NT2/D1 (cell line): Measurements from ENCODE around the gene ATP4B.

Experiments
- SUZ12 ChIP-seq: IDR thresholded peaks from 2 replicates; pipeline ENCODE4 v1.6.1; 2011; ENCODE audit not compliant: insufficient read length, insufficient read depth; ENCODE audit errors: extremely low read depth
- YY1 ChIP-seq: IDR thresholded peaks from 2 replicates; pipeline ENCODE4 v1.6.1; 2011; ENCODE audit not compliant: insufficient read length, insufficient read depth
- ZNF274 ChIP-seq: IDR thresholded peaks from 2 replicates; pipeline ENCODE4 v1.6.1; 2011; ENCODE audit warnings: mild to moderate bottlenecking, low read depth, low read length

DNA sequence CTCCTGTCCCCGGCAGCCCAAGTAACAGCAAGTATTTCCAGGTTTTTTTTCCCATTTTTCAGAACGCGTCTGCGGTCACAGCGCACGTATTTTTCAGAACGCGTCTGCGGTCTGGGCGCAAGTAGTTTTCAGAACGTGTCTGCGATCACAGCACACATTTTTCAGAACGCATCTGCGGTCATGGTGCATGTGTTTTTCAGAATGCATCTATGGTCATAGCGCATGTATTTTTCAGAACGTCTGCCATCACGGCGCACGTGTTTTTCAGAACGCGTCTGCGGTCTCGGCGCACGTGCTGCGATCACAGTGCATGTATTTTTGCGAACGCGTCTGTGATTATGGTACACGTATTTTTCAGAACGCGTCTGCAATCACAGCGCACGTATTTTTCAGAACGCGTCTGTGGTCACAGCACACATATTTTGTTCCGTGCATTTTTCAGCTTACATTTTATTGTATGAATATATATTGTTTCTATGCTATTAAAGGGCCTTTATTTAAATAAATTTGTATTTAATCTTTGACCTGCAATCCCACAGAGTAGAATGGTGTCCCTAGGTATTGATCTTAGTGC lies 19.7 kb downstream of the ATP4B start:
- no peak for TF ChIP-seq YY1
- no peak for TF ChIP-seq SUZ12
- no peak for TF ChIP-seq ZNF274
